GM12878 (cell line): ENCODE measurements around the gene CDK2. TPM values are rescaled to one million over a fixed set of nuclear protein-coding genes. Genes with fewer than 3 reads are reported as not detected.

Source experiments
- ATAC-seq: fragments of 200-7000 bp; cut with Tn5 transposase; 3 replicates; pipeline ENCODE4 v1.9.1; 2020; ENCODE audit warnings: mild to moderate bottlenecking, moderate library complexity
- BruUV-seq: library from RNA; stranded (reverse); fragments of 400-500 nt; replicated peaks from 2 replicates; lab custom pipeline; 2021; lab: Mats Ljungman, UMichigan
- CTCF ChIA-PET: fragments of 300-600 bp; sonication (Branson Sonifier 250); formaldehyde crosslinking; extraction: SDS; loops from one replicate; lab custom pipeline; 2021; ENCODE audit warnings: inconsistent platforms; lab: Yijun Ruan, JAX
- POLR2A ChIA-PET: fragments of 350-600 bp; formaldehyde crosslinking; extraction: SDS; loops from one replicate; lab custom pipeline; 2021; ENCODE audit warnings: inconsistent platforms; lab: Charles Lee
- RAD21 ChIA-PET: fragments of 300-600 bp; sonication (Branson Sonifier 250); formaldehyde crosslinking; loops from one replicate; lab custom pipeline; 2023; ENCODE audit warnings: antibody characterized with exemption; ENCODE audit not compliant: unreplicated experiment; lab: Charles Lee
- SMC1A ChIA-PET: fragments of 300-600 bp; sonication (Branson Sonifier 250); formaldehyde crosslinking; loops from one replicate; lab custom pipeline; 2023; ENCODE audit not compliant: unreplicated experiment, uncharacterized antibody; lab: Charles Lee
- DNase-seq: peaks from one replicate; pipeline ENCODE4 v3.0.0-alpha.2; 2011; ENCODE audit warnings: low read depth, low spot score
- FAIRE-seq: peaks from 3 replicates; lab custom pipeline; 2011; peaks lifted over from hg19 to GRCh38; lab: Jason Lieb, UNC
- H2AFZ ChIP-seq: 2 replicates; pipeline ENCODE4 v1.6.0; 2011; ENCODE audit warnings: low read depth, low read length, control low read depth; ENCODE audit not compliant: control insufficient read depth
- H3K27ac ChIP-seq: 2 replicates; pipeline ENCODE4 v1.5.1; 2011; ENCODE audit warnings: control low read depth; ENCODE audit not compliant: control insufficient read depth, insufficient read depth
- H3K27me3 ChIP-seq, 2 experiments: replicated peaks in 1 of 2; 2 replicates each; pipeline versions ENCODE4 v1.6.0 to v1.6.1; 2011; ENCODE audit warnings: low read length in 1 of 2; ENCODE audit not compliant: control insufficient read depth in 2 of 2, insufficient read depth in 2 of 2
- H3K36me3 ChIP-seq, 2 experiments: 2 replicates each; pipeline ENCODE4 v1.5.1; 2011; ENCODE audit warnings: low read length in 1 of 2; ENCODE audit not compliant: control insufficient read depth in 2 of 2, insufficient read depth in 2 of 2
- H3K4me1 ChIP-seq: 2 replicates; pipeline ENCODE4 v1.6.1; 2011; ENCODE audit warnings: mild to moderate bottlenecking, low read length, moderate library complexity, mixed read lengths; ENCODE audit not compliant: control insufficient read depth, insufficient read depth
- H3K4me2 ChIP-seq: 2 replicates; pipeline ENCODE4 v1.6.0; 2011; ENCODE audit warnings: control low read depth; ENCODE audit not compliant: control insufficient read depth, insufficient read depth
- H3K4me3 ChIP-seq: fragments of 200-600 bp; sonication (generic); 2 replicates; pipeline ENCODE4 v1.5.1; 2016
- H3K79me2 ChIP-seq: 2 replicates; pipeline ENCODE4 v1.6.0; 2011; ENCODE audit warnings: low read length; ENCODE audit not compliant: control insufficient read depth, insufficient read depth
- H3K9ac ChIP-seq: 2 replicates; pipeline ENCODE4 v1.8.0; 2011; ENCODE audit warnings: low read length, control low read depth, mixed read lengths; ENCODE audit not compliant: control insufficient read depth, insufficient read depth
- H3K9me3 ChIP-seq: replicated peaks from 3 replicates; pipeline ENCODE4 v1.5.1; 2011; ENCODE audit warnings: mild to moderate bottlenecking, low read length; ENCODE audit not compliant: control insufficient read depth, insufficient read depth
- H4K20me1 ChIP-seq: 2 replicates; pipeline ENCODE4 v1.6.0; 2011; ENCODE audit not compliant: control insufficient read depth, insufficient read depth
- CHD1 ChIP-seq: IDR thresholded peaks from 2 replicates; pipeline ENCODE4 v1.6.1; 2012; ENCODE audit warnings: low read depth, low read length, improper control_type of control experiment
- CHD2 ChIP-seq: IDR thresholded peaks from 2 replicates; pipeline ENCODE4 v1.6.1; 2011; ENCODE audit warnings: low read depth, low read length, improper control_type of control experiment, borderline replicate concordance
- IKZF2 ChIP-seq, 2 experiments: fragments of 450-650 bp; IDR thresholded peaks; 2 replicates each; pipeline ENCODE4 v1.6.1; 2017; ENCODE audit warnings: mild to moderate bottlenecking in 2 of 2, moderate library complexity in 2 of 2
- KDM1A ChIP-seq: fragments of 200-600 bp; sonication (generic); IDR thresholded peaks from 2 replicates; pipeline ENCODE4 v1.6.1; 2016; ENCODE audit warnings: borderline replicate concordance
- MEF2B ChIP-seq: fragments of 450-650 bp; IDR thresholded peaks from 2 replicates; pipeline ENCODE4 v1.6.1; 2018; ENCODE audit warnings: mild to moderate bottlenecking, moderate library complexity; ENCODE audit not compliant: partially characterized antibody, poor library complexity, severe bottlenecking
- MXI1 ChIP-seq: fragments of 150-350 bp; IDR thresholded peaks from 2 replicates; pipeline ENCODE4 v1.6.1; 2011; ENCODE audit warnings: low read depth, mild to moderate bottlenecking, inconsistent platforms, low read length, improper control_type of control experiment
- NFXL1 ChIP-seq: fragments of 450-650 bp; IDR thresholded peaks from 2 replicates; pipeline ENCODE4 v1.6.1; 2017; ENCODE audit warnings: antibody characterized with exemption, mild to moderate bottlenecking, borderline replicate concordance
- NR2C2 ChIP-seq: IDR thresholded peaks from 2 replicates; pipeline ENCODE4 v1.6.1; 2011; ENCODE audit warnings: borderline replicate concordance, low read depth; ENCODE audit not compliant: control insufficient read depth, insufficient read length
- RELA ChIP-seq: fragments of 450-650 bp; IDR thresholded peaks from 2 replicates; pipeline ENCODE4 v1.8.0; 2014; ENCODE audit warnings: borderline replicate concordance; ENCODE audit not compliant: partially characterized antibody
- SIX5 ChIP-seq: IDR thresholded peaks from 2 replicates; pipeline ENCODE4 v1.6.1; 2011; ENCODE audit warnings: mild to moderate bottlenecking, low read depth, low read length, moderate library complexity; ENCODE audit not compliant: severe bottlenecking
- SMC3 ChIP-seq: IDR thresholded peaks from 2 replicates; pipeline ENCODE4 v1.6.1; 2011; ENCODE audit warnings: low read length, improper control_type of control experiment, borderline replicate concordance
- SRF ChIP-seq, 2 experiments: IDR thresholded peaks; 2 replicates each; pipeline ENCODE4 v1.6.1; 2011; ENCODE audit warnings: low read depth in 2 of 2, low read length in 2 of 2, mild to moderate bottlenecking in 1 of 2, moderate library complexity in 1 of 2
- TCF7 ChIP-seq: IDR thresholded peaks from 2 replicates; pipeline ENCODE4 v1.6.1; 2014; ENCODE audit warnings: antibody characterized with exemption, borderline replicate concordance
- YBX1 ChIP-seq: fragments of 450-650 bp; IDR thresholded peaks from 2 replicates; pipeline ENCODE4 v1.6.1; 2016; ENCODE audit warnings: antibody characterized with exemption
- ZBTB40 ChIP-seq: fragments of 450-650 bp; IDR thresholded peaks from 2 replicates; pipeline ENCODE4 v1.6.1; 2016; ENCODE audit warnings: mild to moderate bottlenecking, moderate library complexity, borderline replicate concordance
- WGBS: methylation state at CpG from one replicate; pipeline ENCODE4 v1.1.6; 2016; ENCODE audit warnings: low lambda C conversion rate; ENCODE audit not compliant: insufficient replicate concordance, insufficient coverage; ENCODE audit errors: missing lambda C conversion rate; 5-methylcytosine and 5-hydroxymethylcytosine counted together
- in situ Hi-C: fragments of 300-500 bp; cut with MboI; formaldehyde crosslinking; loops from 9 replicates; pipeline ENCODE4 v1.14.3; 2018; ENCODE audit warnings: mixed read lengths
- intact Hi-C: fragments of 100-400 bp; cut with micrococcal nuclease; formaldehyde crosslinking; loops from one replicate; pipeline ENCODE4 v1.14.2; 2022; ENCODE audit not compliant: unreplicated experiment
- polyA plus RNA-seq, 11 experiments: library from polyadenylated mRNA; depleted of rRNA in 4 of 11; unstranded in 6 of 11; stranded (reverse) in 5 of 11; fragments of >200 nt; fragmentation: Nextera tagmentation in 4 of 11; fragmentation: Illumina TruSeq in 1 of 11; extraction: Ambion mirVana in 4 of 11; extraction: Trizol in 1 of 11; gene quantifications; 1 replicate in 1 of 11; 2 replicates in 10 of 11; pipeline versions ENCODE4 v1.2.1 to v1.2.3, GENCODE V29; 2011 to 2016; ENCODE audit warnings: inconsistent platforms in 2 of 11, missing spikeins in 2 of 11, low read depth in 1 of 11
- total RNA-seq, 4 experiments: library from RNA; depleted of rRNA in 3 of 4; stranded (reverse); fragments of >200 nt in 3 of 4; fragmentation: Illumina TruSeq in 1 of 4; extraction: Trizol in 1 of 4; gene quantifications; 2 replicates each; pipeline versions ENCODE4 v1.2.1 to v1.2.3, GENCODE V29; 2013 to 2021

The CDK2 gene
- total and polyA plus RNA-seq, 10 of the 15 experiments (the other 5 are each of a cell fraction or from before 2014, with no cell fraction given): 13.1 to 138 (median 82.2) TPM

GRCh38 chr12:55927588-55928502, 38.8 kb upstream of the CDK2 start, which contains the start of gene PYM1:
Gene PYM1 (minus strand): TSS chr12:55927894. CDS start chr12:55927761, 133 bp downstream.
- Histone ChIP-seq H3K4me1 (peaks cover 4% of the 10 kb centered on the region; the same call in 1 of the 2 replicates), H3K79me2 (peaks cover 65% of the 10 kb centered on the region), H3K36me3 (peaks cover 0 to 11% of the 10 kb centered on the region in 2 experiments; a peak in 1 of 4 replicates), H3K4me3 (peak within 1 kb of the TSS; percentile 93), H3K9me3 (no peaks in the 10 kb centered on the region), H3K27ac (peak within 1 kb of the TSS; percentile 96), H3K4me2 (peak within 1 kb of the TSS; percentile 98), H2AFZ (peak within 1 kb of the TSS; percentile 61), H3K27me3 (no peaks in the 10 kb centered on the region), H4K20me1 (no peaks in the 10 kb centered on the region), H3K9ac (peak within 1 kb of the TSS; percentile 99)
- intact Hi-C loops: loop anchor here (2.0 to 5.0 kb wide), 3 partner anchors 111 to 189 kb away; partner anchors contain the start of genes PA2G4, RPL41, SARNP and ZC3H10
- ATAC-seq (peak; percentile 62), FAIRE-seq (peak; percentile 23), DNase-seq (peak; percentile 76)
- under 1% methylated on average over 49 of the region's 49 CpGs for WGBS
- ChIA-PET RAD21 (interaction anchor here (0.7 to 5.3 kb wide), 9 partner anchors 12 to 188 kb away, joined by 3 to 30 read pairs (median 12); partner anchors contain the start of genes DNAJC14, ORMDL2, RAB5B and SARNP), CTCF (interaction anchor here (0.7 to 6.8 kb wide), 18 partner anchors 11 to 262 kb away, joined by 3 to 57 read pairs (median 4); partner anchors contain the start of genes DNAJC14, GDF11, ORMDL2 and PA2G4), POLR2A (interaction anchor here (0.6 to 7.3 kb wide), 17 partner anchors 8 to 797 kb away, joined by 3 to 66 read pairs (median 6); partner anchors contain the start of genes CD63, DNAJC14, NACA and ORMDL2), SMC1A (interaction anchor here (0.8 to 4.8 kb wide), 12 partner anchors 9 to 208 kb away, joined by 3 to 34 read pairs (median 6); partner anchors contain the start of genes DNAJC14, ORMDL2, RDH5 and SARNP)
- in situ Hi-C loops: loop anchor here (5.0 kb wide), 1 partner anchor 101 kb away; the partner anchor contains the start of gene DNAJC14
- no TSS peak for BruUV-seq
- TF ChIP-seq CHD1 (no peak; the same call in 1 of the 2 replicates), SIX5 (no peak), MEF2B (no peak), YBX1 (no peak), SRF (IDR thresholded peaks at IDR 0.05; ENCODE audit: low read depth in 2 of 2, low read length in 2 of 2) (no peak), ZBTB40 (peak; percentile 55; the same call in 1 of the 2 replicates), CHD2 (no peak), NR2C2 (no peak), RELA (no peak), KDM1A (no peak), NFXL1 (no peak), TCF7 (no peak), SMC3 (no peak), IKZF2 (IDR thresholded peaks at IDR 0.05) (peak in 1 of 2 experiments; percentile 14; a peak in 1 of 4 replicates), MXI1 (peak; percentile 54; the same call in 1 of the 2 replicates)
